Transverse colon (tissue), 4 donors: ENCODE results near the gene CEACAM1. TPM values are rescaled to one million over a fixed set of nuclear protein-coding genes. Genes with fewer than 3 reads are reported as not detected.
"Not testable (repeated sequence)": the region's sequence is repeated elsewhere in the genome, so short reads cannot be mapped to it uniquely, and the experiment has no call there.

Source experiments
- DNase-seq: peaks from one replicate; pipeline ENCODE4 v3.0.0-alpha.2; 2019
- H3K27ac ChIP-seq, 4 donors: fragments of 200-600 bp; sonication (generic); 2 replicates each; pipeline ENCODE4 v1.5.1; 2016 to 2018; ENCODE audit warnings: inconsistent platforms in 4 of 4
- H3K27me3 ChIP-seq: fragments of 200-600 bp; sonication (generic); 2 replicates; pipeline ENCODE4 v1.5.1; 2017; ENCODE audit warnings: inconsistent platforms
- H3K36me3 ChIP-seq, 4 donors: fragments of 200-600 bp; sonication (generic); 2 replicates each; pipeline ENCODE4 v1.5.1; 2017 to 2019; ENCODE audit warnings: inconsistent platforms in 4 of 4
- H3K4me1 ChIP-seq, 4 donors: fragments of 200-600 bp; sonication (generic); 2 replicates each; pipeline ENCODE4 v1.5.1; 2017 to 2020; ENCODE audit warnings: inconsistent platforms in 4 of 4
- H3K4me3 ChIP-seq, 4 donors: fragments of 200-600 bp; sonication (generic); 1 replicate in 1 of 4; 2 replicates in 3 of 4; pipeline versions ENCODE4 v1.5.1 to v1.6.1; 2017 to 2019; ENCODE audit warnings: inconsistent platforms in 4 of 4
- H3K9me3 ChIP-seq, 2 donors: fragments of 200-600 bp; sonication (generic); 2 replicates each; pipeline ENCODE4 v1.5.1; 2017 to 2019; ENCODE audit warnings: inconsistent platforms in 2 of 2
- CTCF ChIP-seq, 5 experiments: fragments of 200-600 bp in 3 of 5; fragments of 450-650 bp in 2 of 5; sonication (generic) in 3 of 5; IDR thresholded peaks; 1 replicate in 2 of 5; 2 replicates in 3 of 5; pipeline ENCODE4 v1.5.1; 2016 to 2017; ENCODE audit warnings: antibody characterized with exemption in 5 of 5, inconsistent platforms in 3 of 5, mild to moderate bottlenecking in 2 of 5, moderate library complexity in 1 of 5
- EP300 ChIP-seq: sonication (generic); formaldehyde crosslinking; IDR thresholded peaks from one replicate; pipeline ENCODE4 v1.6.1; 2017; ENCODE audit warnings: antibody characterized with exemption, low read depth
- POLR2A ChIP-seq: fragments of 450-650 bp; IDR thresholded peaks from one replicate; pipeline ENCODE4 v1.6.1; 2016; ENCODE audit warnings: antibody characterized with exemption, mild to moderate bottlenecking, moderate library complexity
- POLR2AphosphoS5 ChIP-seq, 3 donors: sonication (generic); formaldehyde crosslinking; IDR thresholded peaks; one replicate each; pipeline ENCODE4 v1.6.1; 2016; ENCODE audit warnings: antibody characterized with exemption in 3 of 3
- WGBS, 2 donors: methylation state at CpG; one replicate each; pipeline ENCODE4 v1.1.5; 2018; ENCODE audit warnings: low coverage in 1 of 2; 5-methylcytosine and 5-hydroxymethylcytosine counted together
- in situ Hi-C, 4 donors: fragments of 200-750 bp; cut with MboI; loops; one replicate each; pipeline versions ENCODE4 v1.15.0 to v1.15.1; 2017; ENCODE audit warnings: low sequenced_read_pairs in 3 of 4, low pct_ligation_motif_present in 1 of 4, low pct_unique_long_range_greater_than_20kb in 1 of 4
- intact Hi-C: fragments of 100-400 bp; cut with DNase I; formaldehyde crosslinking; loops from one replicate; pipeline ENCODE4 v1.15.1; 2023; ENCODE audit warnings: low total_unique reads
- total RNA-seq, 4 donors: library from RNA; depleted of rRNA; stranded (reverse); fragments of >200 nt; gene quantifications; one replicate each; pipeline ENCODE4 v1.1.0, GENCODE V29; 2016

Gene CEACAM1
- total RNA-seq, 4 donors from 2014 or later = 38.6 to 835 (median 564) TPM

GRCh38 chr19:42552086-42553065 lies 24.1 kb upstream of the CEACAM1 start:
- Histone ChIP-seq H3K36me3 (no peaks in the 10 kb centered on the region), H3K27me3 (peaks cover 5% of the 10 kb centered on the region), H3K9me3 (no peaks in the 10 kb centered on the region), H3K27ac (no peak overlapping the region), H3K4me1 (peaks cover 0 to 3% (median 0%) of the 10 kb centered on the region in 4 donors), H3K4me3 (no peak overlapping the region)
- no peak for TF ChIP-seq POLR2A
- no peak for TF ChIP-seq CTCF (IDR thresholded peaks at IDR 0.05)
- TF ChIP-seq EP300 = no peak
- TF ChIP-seq POLR2AphosphoS5 (IDR thresholded peaks at IDR 0.05) = no peak
- intact Hi-C loops = no loop called here
- DNase-seq = no peak
- in situ Hi-C loops = loop anchor here in 1 of 4 donors (10.0 kb wide), 1 partner anchor 52 kb away; no protein-coding TSS in a partner anchor
- WGBS, 2 donors = 60% methylated on average over 8 of the region's 8 CpGs; no CpG with 5 or more reads in 1 of the 2 donors

GRCh38 chr19:42550521-42550920 lies 22.2 kb upstream of the CEACAM1 start:
- H3K9me3 ChIP-seq, intact Hi-C loops, H3K4me3 ChIP-seq, H3K36me3 ChIP-seq, H3K27me3 ChIP-seq, H3K4me1 ChIP-seq, DNase-seq, H3K27ac ChIP-seq: not testable (repeated sequence)
- in situ Hi-C loops = loop anchor here in 1 of 4 donors (10.0 kb wide), 1 partner anchor 54 kb away; no protein-coding TSS in a partner anchor
- 91% methylated on average over 6 of the region's 6 CpGs; no CpG with 5 or more reads in 1 of the 2 donors for WGBS, 2 donors

GRCh38 chr19:42549067-42549466 lies 20.8 kb upstream of the CEACAM1 start:
- in situ Hi-C loops, H3K27ac ChIP-seq, DNase-seq: not testable (repeated sequence)

GRCh38 chr19:42548552-42548951 lies 20.3 kb upstream of the CEACAM1 start:
- Histone ChIP-seq H3K27me3 (peaks cover 5% of the 10 kb centered on the region), H3K4me3 (no peak overlapping the region), H3K36me3 (no peaks in the 10 kb centered on the region), H3K27ac (no peak overlapping the region), H3K4me1 (no peaks in the 10 kb centered on the region), H3K9me3 (no peaks in the 10 kb centered on the region)
- DNase-seq = no peak
- 70 to 83% methylated on average over 3 to 4 of the region's 4 CpGs for WGBS, 2 donors
- intact Hi-C loops (no loop called here), in situ Hi-C loops (no loop called here)
- no peak for TF ChIP-seq POLR2AphosphoS5 (IDR thresholded peaks at IDR 0.05)
- TF ChIP-seq POLR2A = no peak
- TF ChIP-seq EP300 = no peak
- no peak for TF ChIP-seq CTCF (IDR thresholded peaks at IDR 0.05)

More at GRCh38 chr19:42549067-42549466, 20.8 kb upstream of the CEACAM1 start:
- H3K36me3 ChIP-seq, H3K4me1 ChIP-seq, H3K27me3 ChIP-seq, intact Hi-C loops, H3K9me3 ChIP-seq, H3K4me3 ChIP-seq: not testable (repeated sequence)
- WGBS, 2 donors = 94% methylated on average over 1 of the region's 1 CpG; no CpG with 5 or more reads in 1 of the 2 donors

- in situ Hi-C loops = no loop called here
- no peak overlapping the region for H3K4me3 ChIP-seq
- 51 to 83% methylated on average over 1 to 2 of the region's 2 CpGs for WGBS, 2 donors
- peaks cover 5% of the 10 kb centered on the region for H3K27me3 ChIP-seq
- H3K36me3 ChIP-seq = no peaks in the 10 kb centered on the region
- no peaks in the 10 kb centered on the region for H3K9me3 ChIP-seq
- intact Hi-C loops = no loop called here
- DNase-seq = no peak
- no peak overlapping the region for H3K27ac ChIP-seq
- H3K4me1 ChIP-seq = no peaks in the 10 kb centered on the region
- TF ChIP-seq EP300 = no peak
- TF ChIP-seq CTCF (IDR thresholded peaks at IDR 0.05) = no peak
- TF ChIP-seq POLR2AphosphoS5 (IDR thresholded peaks at IDR 0.05) = no peak
- no peak for TF ChIP-seq POLR2A
These were observed 19.6 kb upstream of the CEACAM1 start for GRCh38 chr19:42547929-42548328.
